Measurements from ENCODE around the gene ERVFRD-1. TPM values are rescaled to one million over a fixed set of nuclear protein-coding genes. Genes with fewer than 3 reads are reported as not detected.
A peak's percentile ranks its signal among the peaks of the same experiment; 100 is the strongest.

ERVFRD-1 gene
- total and polyA plus RNA-seq, 2 of the 13 experiments (the other 11 are each of a cell fraction or from before 2014, with no cell fraction given), result not detected

DNA sequence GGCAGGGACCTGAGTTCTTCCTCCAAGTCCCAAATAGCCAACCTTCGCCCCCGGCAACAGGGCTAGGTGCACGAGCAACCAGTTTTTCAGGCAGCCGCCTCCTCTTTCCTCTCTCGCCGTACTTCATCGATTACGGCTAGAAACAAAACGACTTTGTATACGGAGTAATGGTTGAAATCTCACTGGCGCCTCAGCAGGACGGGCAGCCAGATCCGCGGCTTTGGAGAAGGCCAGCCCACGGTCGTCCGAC, 18.2 kb downstream of the ERVFRD-1 start (continued):
- TF ChIP-seq NFAT5 (CRISPR knock-in tag; IDR thresholded peaks at IDR 0.05), result peak; percentile 60
- TF ChIP-seq ZNF747 (CRISPR knock-in tag; IDR thresholded peaks at IDR 0.05; ENCODE audit: borderline replicate concordance), result peak; percentile 28; the same call in 1 of the 2 replicates
- TF ChIP-seq, protein P1, sequence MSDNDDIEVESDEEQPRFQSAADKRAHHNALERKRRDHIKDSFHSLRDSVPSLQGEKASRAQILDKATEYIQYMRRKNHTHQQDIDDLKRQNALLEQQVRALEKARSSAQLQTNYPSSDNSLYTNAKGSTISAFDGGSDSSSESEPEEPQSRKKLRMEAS (IDR thresholded peaks at IDR 0.05), result no peak; the same call in 1 of the 2 replicates
- TF ChIP-seq CENPT (CRISPR knock-in tag; IDR thresholded peaks at IDR 0.05; ENCODE audit: low read depth), result no peak
- TF ChIP-seq TRIM24 (CRISPR knock-in tag; IDR thresholded peaks at IDR 0.05), result no peak
- TF ChIP-seq PHF5A (CRISPR knock-in tag; IDR thresholded peaks at IDR 0.05; ENCODE audit: low read depth, unreplicated experiment), result no peak
- TF ChIP-seq HNF4A (CRISPR knock-in tag; IDR thresholded peaks at IDR 0.05), result no peak; the same call in 1 of the 2 replicates
- TF ChIP-seq SP4 (CRISPR knock-in tag; IDR thresholded peaks at IDR 0.05), result no peak
- no peak for TF ChIP-seq TOE1 (CRISPR knock-in tag; IDR thresholded peaks at IDR 0.05)
- no peak for TF ChIP-seq ZBTB3 (CRISPR knock-in tag; IDR thresholded peaks at IDR 0.05; ENCODE audit: borderline replicate concordance, low read depth)
- TF ChIP-seq ZNF792 (CRISPR knock-in tag; IDR thresholded peaks at IDR 0.05), result no peak
- no peak; the same call in 1 of the 2 replicates for TF ChIP-seq ZNF607 (CRISPR knock-in tag; IDR thresholded peaks at IDR 0.05; ENCODE audit: borderline replicate concordance)
- no peak for TF ChIP-seq ZNF136 (CRISPR knock-in tag; IDR thresholded peaks at IDR 0.05; ENCODE audit: low read depth)
- TF ChIP-seq THAP7 (CRISPR knock-in tag; IDR thresholded peaks at IDR 0.05), result no peak
- TF ChIP-seq, protein P2, sequence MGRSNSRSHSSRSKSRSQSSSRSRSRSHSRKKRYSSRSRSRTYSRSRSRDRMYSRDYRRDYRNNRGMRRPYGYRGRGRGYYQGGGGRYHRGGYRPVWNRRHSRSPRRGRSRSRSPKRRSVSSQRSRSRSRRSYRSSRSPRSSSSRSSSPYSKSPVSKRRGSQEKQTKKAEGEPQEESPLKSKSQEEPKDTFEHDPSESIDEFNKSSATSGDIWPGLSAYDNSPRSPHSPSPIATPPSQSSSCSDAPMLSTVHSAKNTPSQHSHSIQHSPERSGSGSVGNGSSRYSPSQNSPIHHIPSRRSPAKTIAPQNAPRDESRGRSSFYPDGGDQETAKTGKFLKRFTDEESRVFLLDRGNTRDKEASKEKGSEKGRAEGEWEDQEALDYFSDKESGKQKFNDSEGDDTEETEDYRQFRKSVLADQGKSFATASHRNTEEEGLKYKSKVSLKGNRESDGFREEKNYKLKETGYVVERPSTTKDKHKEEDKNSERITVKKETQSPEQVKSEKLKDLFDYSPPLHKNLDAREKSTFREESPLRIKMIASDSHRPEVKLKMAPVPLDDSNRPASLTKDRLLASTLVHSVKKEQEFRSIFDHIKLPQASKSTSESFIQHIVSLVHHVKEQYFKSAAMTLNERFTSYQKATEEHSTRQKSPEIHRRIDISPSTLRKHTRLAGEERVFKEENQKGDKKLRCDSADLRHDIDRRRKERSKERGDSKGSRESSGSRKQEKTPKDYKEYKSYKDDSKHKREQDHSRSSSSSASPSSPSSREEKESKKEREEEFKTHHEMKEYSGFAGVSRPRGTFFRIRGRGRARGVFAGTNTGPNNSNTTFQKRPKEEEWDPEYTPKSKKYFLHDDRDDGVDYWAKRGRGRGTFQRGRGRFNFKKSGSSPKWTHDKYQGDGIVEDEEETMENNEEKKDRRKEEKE (IDR thresholded peaks at IDR 0.05), result no peak
- TF ChIP-seq ZNF430 (CRISPR knock-in tag; IDR thresholded peaks at IDR 0.05), result 0 out of 2 replicates have a peak, but pooled peaks have one; percentile 87
- TF ChIP-seq SALL1 (CRISPR knock-in tag; IDR thresholded peaks at IDR 0.05), result no peak; the same call in 1 of the 2 replicates
- no peak for TF ChIP-seq ZFP90 (CRISPR knock-in tag; IDR thresholded peaks at IDR 0.05; ENCODE audit: borderline replicate concordance)
- TF ChIP-seq BRCA1 (CRISPR knock-in tag; IDR thresholded peaks at IDR 0.05), result no peak
- TF ChIP-seq YY1 (IDR thresholded peaks at IDR 0.05; ENCODE audit: insufficient read depth, insufficient replicate concordance, low read depth, low read length), result no peak
- TF ChIP-seq, protein P3, sequence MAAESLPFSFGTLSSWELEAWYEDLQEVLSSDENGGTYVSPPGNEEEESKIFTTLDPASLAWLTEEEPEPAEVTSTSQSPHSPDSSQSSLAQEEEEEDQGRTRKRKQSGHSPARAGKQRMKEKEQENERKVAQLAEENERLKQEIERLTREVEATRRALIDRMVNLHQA (CRISPR knock-in tag; IDR thresholded peaks at IDR 0.05), result no peak
- TF ChIP-seq ZNF562 (CRISPR knock-in tag; IDR thresholded peaks at IDR 0.05; ENCODE audit: borderline replicate concordance), result no peak

Data from HepG2 (cell line).